Stimulated activated naive CD4-positive, alpha-beta T cell treated with Interleukin-2 at 50 U/mL for 16 hours (primary cell): Measurements from ENCODE around the gene RNF31.
A peak's percentile ranks its signal among the peaks of the same experiment; 100 is the strongest.

Source experiments
- DNase-seq: peaks from one replicate; lab custom pipeline; 2025; lab: John Stamatoyannopoulos, UW

RNF31 gene

DNA sequence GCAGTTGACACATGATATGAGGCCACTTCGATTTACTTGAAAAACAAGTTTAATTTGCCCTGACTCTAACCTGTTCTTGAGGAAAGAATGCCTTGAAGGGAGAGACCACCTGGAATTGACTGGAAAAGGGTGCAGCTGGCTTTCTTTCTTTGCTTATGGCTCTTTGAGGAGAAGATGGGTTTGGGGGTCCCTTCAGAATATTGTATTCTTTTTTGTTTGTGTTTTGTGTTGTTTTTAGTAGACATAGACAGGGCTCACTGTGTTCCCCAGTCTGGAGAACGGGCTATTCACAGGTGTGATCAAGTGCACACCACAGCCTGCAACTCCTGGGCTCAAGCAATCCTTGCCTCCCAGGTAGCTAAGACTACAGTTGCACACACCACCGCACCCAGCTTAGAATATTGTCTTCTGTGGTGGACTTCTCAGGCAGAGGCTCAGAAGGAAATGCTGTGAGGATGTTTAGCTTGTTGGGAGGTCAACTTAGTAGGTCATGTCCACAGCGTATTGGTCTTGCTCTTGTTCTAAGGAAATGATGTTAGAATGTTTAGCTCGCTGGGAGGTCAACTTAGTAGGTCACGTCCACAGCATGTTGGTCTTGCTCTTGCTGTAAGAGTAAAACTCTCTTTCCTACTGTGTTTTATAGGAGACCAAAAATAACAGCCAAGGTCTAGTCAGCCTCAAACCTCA lies 31.0 kb upstream of the RNF31 start:
- DNase-seq = no peak

DNA sequence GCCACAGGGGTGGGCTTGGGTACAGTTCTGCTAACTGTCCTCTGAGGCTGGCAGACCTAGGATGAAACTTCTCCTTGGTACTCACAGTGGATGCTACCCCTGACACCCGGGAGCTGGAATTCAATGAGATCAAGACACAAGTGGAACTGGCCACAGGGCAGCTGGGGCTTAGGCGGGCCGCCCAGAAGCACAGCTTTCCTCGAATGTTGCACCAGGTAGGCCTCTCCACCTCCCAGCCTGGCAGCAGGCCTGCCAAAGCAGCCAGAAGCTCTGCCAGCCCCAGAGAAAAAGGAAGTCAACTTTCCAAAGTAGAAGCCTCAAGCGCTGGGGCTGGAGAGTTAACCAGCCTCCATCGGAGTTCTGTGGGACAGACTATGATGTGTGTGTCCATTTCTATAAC lies 30.1 kb upstream of the RNF31 start:
- DNase-seq = no peak

DNA sequence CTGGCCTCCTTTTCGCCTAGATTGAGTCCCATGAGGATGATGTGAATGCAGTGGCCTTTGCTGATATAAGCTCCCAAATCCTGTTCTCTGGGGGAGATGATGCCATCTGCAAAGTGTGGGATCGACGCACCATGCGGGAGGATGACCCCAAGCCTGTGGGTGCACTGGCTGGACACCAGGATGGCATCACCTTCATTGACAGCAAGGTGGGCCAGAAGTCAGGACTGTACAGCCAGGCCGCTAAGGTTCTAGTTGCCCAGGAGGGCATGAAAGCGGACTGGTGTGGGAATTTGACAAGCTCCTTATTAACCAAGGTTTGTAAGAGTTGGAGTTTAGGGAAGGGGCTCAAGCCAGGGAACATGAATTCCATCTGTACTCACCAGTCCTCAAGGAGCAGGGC lies 27.6 kb upstream of the RNF31 start:
- no peak for DNase-seq

DNA sequence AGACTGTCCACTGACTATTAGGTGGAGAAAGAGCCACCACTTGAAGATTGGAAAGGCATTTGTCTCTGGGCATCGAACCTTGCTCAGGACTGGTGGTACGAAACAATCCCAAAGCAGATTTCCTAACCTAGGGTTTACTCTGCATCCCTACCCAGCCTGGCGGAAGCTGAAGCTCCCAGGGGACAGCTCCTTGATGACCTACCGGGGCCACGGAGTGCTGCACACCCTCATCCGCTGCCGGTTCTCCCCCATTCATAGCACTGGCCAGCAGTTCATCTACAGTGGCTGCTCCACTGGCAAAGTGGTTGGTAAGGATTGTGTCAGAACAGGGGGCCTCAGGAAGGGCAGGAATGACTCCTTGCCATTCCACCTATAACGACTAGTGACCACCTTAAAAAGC lies 26.1 kb upstream of the RNF31 start:
- no peak for DNase-seq

DNA sequence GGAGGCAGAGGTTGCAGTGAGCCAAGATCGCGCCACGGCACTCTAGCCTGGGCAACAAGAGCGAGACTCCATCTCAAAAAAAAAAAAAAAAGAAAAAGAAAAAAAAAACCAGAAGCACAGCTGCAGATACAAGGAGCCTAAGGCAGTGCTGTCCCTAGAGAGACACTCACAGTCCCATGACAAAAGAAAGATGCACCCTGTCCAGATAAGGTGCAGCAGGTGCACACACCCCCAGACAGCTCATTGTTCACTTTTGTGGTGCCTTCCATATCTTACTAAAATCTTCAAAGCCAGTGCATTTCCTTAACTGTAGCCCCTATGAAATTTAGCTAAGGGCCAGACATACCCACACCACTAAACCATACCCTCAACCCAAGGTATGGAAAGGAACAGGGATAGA lies 24.9 kb upstream of the RNF31 start:
- no peak for DNase-seq

DNA sequence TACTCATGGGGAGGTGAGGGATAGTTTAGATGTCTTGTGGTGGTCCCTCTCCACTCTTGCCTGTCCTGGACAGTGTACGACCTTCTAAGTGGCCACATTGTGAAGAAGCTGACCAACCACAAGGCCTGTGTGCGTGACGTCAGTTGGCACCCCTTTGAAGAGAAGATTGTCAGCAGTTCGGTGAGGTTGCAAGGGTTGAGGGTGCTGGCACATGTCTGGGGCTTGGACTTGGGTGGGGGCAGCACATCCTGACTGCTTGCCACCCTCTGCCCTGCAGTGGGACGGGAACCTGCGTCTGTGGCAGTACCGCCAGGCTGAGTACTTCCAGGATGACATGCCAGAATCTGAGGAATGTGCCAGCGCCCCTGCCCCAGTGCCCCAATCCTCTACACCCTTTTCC lies 24.4 kb upstream of the RNF31 start:
- no peak for DNase-seq

DNA sequence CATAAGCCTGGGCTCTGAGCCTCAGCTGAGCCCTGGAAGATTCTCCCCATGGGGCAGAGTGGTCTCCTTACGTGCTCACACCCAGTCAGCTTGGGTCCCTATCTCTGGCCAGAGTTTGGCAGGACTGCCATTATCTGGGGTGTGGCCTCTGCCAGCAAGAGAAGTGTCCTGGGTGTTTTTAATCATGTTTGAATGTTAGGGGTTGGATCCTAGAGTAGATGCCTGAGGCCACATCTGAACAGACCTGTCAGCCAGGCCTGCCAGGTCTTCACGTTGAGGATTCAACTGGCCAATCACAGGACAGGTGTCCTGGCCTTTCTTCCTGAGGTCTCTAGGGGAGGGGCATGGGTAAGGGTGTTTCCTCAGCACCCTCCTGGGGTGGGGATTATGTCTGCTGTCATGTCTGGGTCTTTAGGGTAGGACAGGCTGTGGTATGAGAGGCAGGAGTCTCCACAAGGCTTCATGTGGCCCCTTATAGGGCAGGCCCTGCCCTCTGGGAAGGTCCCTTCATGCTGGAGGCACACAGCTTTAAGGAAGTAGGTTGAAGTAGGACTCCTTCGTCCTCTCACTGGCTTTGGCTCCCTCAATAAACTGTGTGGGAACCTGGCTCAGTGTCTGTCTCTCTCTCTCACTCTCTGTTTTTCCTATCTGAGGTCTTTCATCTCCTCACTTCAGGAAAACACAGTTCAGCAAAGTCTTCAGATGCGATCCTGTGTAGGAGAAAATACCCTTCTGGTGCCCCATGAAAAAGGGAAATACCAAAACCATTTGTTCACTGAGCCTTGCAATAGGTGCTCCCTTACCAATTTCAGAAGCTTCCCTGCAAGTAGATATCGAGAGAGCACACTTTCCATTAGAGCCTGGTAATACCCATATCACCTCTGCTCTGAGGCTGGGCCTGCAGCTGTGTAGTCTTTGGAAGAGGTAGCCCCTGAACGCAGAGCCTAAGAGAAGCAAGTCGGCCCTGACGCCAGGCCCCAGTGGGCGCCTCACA lies 23.6 kb upstream of the RNF31 start:
- no peak for DNase-seq

DNA sequence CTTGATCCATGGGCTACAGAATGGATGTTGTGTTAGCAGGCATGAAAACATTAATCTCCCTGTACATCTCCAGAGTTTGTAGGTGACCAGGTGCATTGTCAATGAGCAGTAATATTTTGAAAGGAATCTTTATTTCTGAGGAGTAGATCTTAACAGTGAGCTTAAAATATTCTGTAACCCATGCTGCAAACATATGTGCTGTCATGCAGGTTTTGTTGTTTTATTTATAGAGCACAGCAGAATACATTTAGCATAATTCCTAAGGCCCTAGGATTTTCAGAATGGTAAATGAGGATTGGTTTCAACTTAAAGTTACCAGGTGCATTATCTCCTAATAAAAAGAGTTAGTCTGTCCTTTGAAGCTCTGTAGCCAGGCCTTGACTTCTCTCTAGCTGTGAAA lies 20.4 kb upstream of the RNF31 start:
- no peak for DNase-seq

DNA sequence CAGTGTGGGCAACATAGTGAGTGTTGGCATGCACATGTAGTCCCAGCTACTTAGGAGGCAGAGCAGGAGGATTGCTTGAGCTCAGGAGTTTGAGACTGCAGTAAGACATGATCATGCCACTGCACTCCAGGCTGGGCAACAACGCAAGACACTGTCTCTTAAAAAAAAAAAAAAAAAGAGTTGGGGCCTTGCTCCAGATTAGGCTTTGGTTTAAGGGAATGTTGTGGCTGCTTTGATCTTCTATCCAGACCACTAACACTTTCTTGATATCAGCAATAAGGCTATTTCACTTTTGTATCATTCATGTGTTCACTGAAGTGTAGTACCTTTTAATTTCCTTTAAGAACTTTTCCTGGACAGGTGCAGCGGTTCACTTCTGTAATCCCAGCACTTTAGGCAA lies 19.6 kb upstream of the RNF31 start:
- no peak for DNase-seq

DNA sequence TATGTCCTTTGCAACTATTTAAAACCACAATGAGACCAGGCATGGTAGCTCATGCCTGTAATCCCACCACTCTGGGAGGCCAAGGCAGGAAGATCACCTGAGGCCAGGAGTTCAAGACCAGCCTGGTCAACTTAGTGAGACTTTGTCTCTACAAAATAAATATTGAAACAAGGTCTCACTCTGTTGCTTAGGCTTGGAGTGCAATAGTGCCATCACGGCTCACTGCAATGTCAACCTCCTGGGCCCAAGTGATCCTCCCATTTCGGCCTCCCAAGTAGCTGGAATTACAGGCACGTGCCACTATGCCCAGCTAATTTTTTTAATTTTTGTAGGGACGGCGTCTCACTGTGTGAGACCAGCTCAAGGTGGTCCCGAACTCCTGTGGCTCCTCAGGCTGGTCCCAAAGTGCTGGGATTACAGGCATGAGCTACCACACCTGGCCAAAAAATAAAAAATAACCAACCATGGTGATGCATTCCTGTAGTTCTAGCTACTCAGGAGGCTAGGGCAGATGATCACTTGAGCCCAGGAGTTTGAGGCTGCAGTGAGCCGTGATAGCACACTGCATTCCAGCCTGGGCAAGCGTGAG lies 17.8 kb upstream of the RNF31 start:
- DNase-seq = no peak

DNA sequence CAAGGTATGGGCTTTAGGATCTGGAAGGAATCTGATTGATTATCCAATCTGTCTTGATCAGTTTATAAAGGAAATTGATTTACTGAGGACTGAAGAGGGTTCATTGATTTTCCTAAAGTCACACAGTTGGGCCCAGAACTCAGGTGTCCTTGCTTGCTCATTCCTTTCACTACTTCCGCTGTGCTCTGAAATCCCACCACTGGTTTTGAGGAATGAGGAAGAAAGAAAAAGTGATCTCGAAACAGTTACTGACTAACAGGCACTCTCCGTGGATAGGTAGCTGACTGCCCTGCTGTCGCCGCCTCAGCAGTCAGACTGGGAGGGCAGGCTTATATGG lies 16.9 kb upstream of the RNF31 start, which contains the start of gene FITM1:
Gene FITM1, plus strand, starts transcription at position 280 of the 337 bp plus-strand sequence. CDS start 905 bp downstream, outside the sequence.
- DNase-seq = no peak

DNA sequence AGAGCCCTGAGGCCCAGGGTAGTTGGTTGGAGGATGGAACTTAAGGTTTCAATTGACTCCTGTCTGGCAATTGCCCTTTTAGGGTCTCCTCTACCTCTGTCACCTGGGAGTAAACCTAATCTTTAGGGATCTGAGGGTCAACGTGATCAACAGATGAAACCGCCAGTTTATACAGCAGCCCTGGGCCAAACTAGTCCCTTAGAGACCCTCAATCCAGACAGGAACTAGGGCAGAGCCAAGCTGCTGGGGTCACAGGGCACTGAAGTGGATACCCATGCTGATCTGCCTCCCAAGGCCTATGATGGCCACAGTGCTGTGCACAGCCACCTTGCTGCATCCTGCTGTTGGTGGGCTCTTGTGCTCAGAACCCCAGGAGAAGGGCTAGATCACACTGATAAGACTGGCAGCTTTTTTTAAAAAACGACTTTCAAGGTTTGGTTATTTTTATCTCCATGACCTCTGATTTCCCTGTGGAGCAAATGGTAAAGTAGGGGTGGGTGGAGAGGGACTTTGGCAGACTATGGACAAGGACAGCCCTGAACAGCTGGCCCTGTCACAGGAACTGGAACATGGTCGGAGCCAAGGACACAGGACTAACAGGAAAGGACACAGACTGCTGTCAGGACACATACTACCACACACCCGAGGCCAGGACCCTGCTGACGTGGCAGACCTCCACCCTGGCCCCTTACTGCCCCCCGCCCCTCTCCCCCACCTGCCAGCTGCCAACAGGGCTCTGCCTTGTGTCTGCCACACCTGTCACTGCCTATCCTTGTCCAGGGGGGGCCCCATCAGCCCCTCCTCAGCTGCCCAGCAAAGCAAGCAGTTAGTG lies 16.4 kb upstream of the RNF31 start:
- DNase-seq = no peak

DNA sequence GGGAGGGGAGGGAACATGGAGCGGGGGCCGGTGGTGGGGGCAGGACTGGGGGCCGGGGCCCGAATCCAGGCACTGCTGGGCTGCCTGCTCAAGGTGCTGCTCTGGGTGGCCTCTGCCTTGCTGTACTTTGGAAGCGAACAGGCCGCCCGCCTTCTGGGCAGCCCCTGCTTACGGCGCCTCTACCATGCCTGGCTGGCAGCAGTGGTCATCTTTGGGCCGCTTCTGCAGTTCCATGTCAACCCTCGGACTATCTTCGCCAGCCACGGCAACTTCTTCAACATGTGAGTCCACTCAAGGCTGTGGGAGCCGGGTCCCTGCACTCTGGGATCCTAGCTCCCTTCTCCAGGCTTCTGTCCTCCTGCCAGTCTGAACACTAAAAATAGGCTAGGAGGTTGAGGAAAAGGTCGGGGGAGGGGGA lies 15.7 kb upstream of the RNF31 start:
- no peak for DNase-seq

DNA sequence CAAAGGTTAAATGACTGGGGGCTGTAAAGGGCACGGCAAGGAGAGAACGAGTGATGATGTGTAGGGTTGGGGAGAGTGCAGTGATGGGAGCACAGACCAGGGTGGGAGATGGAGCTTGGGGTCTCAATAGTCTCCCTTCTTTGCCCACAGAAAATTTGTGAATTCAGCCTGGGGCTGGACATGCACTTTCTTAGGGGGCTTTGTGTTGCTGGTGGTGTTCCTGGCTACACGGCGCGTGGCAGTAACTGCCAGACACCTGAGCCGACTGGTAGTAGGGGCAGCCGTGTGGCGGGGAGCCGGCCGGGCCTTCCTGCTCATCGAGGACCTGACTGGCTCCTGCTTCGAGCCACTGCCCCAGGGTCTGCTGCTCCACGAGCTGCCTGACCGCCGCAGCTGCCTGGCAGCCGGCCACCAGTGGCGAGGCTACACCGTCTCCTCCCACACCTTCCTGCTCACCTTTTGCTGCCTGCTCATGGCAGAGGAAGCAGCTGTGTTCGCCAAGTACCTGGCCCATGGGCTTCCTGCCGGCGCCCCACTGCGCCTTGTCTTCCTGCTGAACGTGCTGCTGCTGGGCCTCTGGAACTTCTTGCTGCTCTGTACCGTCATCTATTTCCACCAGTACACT lies 15.1 kb upstream of the RNF31 start:
- peak; percentile 7 for DNase-seq

DNA sequence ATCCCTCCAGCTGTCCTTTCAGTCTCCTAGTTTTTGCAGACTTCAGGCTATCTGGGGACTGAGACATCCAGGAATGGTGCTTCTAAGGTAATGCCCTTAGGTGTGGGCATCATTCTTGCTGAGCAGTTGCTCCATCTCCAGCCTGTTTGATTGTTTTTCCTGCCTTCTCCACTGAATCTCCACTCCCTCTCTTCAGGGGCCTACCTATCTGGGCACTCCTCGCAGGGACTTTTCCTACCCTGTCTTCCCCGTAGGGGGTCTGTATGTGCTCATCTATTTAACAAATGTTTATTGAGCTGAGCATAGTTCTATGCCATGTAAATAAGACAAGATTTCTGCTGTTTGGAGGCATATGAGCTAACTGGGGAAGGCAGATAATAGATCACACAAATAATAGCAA lies 14.3 kb upstream of the RNF31 start:
- DNase-seq = no peak

DNA sequence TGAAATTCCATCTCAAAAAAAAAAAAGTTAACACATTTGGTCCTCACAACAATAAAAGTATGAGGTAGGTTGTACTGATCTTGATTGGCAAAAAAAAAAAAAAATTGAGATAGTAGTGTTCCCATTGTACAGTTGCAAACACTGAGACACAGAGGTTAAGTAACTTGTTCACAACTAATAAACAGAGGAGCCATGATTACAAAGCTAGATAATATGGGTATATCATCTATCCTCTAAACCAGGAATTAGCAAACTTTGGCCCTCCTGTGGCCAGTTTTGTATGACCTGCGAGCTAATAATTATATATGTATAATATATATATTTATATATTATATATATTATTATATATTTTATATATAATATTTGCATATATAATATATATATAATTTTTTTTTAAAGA lies 13.6 kb upstream of the RNF31 start:
- no peak for DNase-seq

DNA sequence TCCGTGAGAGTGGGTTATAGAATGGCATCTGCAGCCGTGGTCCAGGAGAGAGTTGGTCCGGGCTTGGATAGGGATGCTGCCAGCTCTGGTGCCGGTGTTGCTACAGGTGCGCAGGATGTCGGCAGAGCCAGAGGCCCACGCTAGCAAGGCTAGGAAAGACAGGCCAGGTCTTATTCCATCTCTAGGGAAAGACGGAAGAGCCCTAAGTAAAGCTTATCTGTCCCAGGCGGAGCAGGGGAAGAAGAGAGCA lies 11.8 kb upstream of the RNF31 start:
- DNase-seq = no peak

DNA sequence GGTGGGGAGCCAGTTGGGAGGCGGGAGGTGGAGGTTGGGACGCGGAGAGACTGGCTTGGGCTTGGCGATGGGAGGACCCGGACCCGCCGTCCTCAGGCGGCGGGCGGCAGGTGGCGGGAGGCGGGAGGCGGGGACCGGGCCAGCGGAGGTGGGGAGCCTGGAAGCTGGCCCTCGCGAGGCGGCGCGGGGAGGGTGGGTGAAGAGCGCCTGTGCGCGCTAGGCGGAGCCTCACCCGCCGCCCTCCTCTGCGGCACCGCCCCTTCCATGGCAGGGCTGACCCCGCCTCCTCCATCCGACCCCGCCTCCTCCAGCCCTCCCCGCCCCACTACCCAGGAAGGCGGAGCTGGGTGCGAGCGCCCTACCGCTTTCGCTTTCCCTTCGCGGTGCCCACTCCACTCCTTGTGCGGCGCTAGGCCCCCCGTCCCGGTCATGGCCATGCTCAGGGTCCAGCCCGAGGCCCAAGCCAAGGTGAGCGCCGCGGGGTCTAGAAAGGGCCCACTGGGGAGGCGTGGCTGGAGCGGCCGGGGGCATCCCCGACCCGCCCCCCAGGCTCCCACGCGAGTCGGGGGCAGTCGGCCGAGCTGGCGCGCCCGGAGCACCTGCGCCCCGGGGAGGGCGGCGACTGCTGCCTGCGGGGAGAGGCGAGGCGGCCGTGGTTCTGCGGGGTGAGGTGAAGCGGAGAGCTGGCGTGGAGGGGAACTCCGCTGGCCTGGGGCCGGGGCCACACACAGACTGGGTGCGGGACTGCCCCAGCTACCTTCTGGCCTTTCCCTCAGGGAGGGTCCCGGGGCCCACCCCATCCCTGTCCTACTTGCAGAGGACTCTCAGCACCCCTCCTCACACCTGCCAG lies 11.2 kb upstream of the RNF31 start, which contains the start of gene PSME1:
Gene PSME1, plus strand, starts transcription at position 361 of the 850 bp plus-strand sequence. Its CDS starts 69 bp downstream, at position 430.
- peak; percentile 89 for DNase-seq

DNA sequence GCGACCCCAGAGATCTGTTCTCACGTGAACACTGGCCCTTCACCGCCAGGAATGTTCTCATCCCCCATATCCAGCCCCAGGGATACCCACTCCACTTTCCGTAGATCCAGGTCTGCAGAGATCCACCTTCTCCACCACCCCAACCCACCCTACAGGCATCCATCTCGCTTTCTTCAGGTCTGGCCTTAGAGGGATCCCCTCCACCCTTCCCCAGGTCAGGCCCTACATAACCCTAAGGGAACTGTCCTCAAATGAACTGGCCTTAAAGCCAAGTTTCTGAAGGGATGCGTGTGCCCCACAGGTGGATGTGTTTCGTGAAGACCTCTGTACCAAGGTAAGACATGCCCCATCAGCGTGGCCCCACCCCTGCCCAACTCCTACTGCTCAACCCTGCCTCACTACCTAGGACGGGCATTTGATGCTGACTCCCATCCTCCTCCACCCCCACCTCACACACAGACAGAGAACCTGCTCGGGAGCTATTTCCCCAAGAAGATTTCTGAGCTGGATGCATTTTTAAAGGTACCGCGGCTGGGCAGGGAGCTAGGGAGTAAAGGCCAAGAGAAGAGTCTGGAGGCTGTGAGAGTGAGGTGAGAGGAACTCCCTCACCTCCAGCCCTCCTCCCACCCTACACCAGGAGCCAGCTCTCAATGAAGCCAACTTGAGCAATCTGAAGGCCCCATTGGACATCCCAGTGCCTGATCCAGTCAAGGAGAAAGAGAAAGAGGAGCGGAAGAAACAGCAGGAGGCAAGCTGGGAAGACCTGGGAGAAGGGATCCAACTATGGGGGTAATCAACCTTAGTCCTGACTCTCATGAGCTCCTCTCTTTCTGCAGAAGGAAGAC lies 10.4 kb upstream of the RNF31 start:
- no peak for DNase-seq
